HCT116 (cell line): ENCODE data around the gene CC2D1A.

Source experiments
- CEBPB ChIP-seq: IDR thresholded peaks from 2 replicates; pipeline ENCODE4 v1.6.1; 2012; ENCODE audit warnings: low read depth
- CTCF ChIP-seq, 3 experiments: fragments of 200-600 bp in 1 of 3; sonication (generic) in 1 of 3; IDR thresholded peaks in 2 of 3; conservative IDR thresholded peaks in 1 of 3; 2 replicates each; pipeline ENCODE4 v1.5.1; 2012 to 2017; ENCODE audit warnings: low read depth in 2 of 3, low read length in 2 of 3, antibody characterized with exemption in 1 of 3, borderline replicate concordance in 1 of 3, control low read depth in 1 of 3, mild to moderate bottlenecking in 1 of 3, mixed read lengths in 1 of 3, mixed run types in 1 of 3, moderate library complexity in 1 of 3; ENCODE audit not compliant: insufficient read depth in 1 of 3
- EZH2 ChIP-seq: fragments of 200-600 bp; sonication (generic); IDR thresholded peaks from 2 replicates; pipeline ENCODE4 v1.6.1; 2017; ENCODE audit warnings: antibody characterized with exemption, mixed run types
- EZH2phosphoT487 ChIP-seq: fragments of 200-600 bp; IDR thresholded peaks from 2 replicates; pipeline ENCODE4 v1.6.1; 2018; ENCODE audit warnings: antibody characterized with exemption, borderline replicate concordance
- FOSL1 ChIP-seq: IDR thresholded peaks from 2 replicates; pipeline ENCODE4 v1.6.1; 2012; ENCODE audit warnings: low read depth
- JUND ChIP-seq: IDR thresholded peaks from 2 replicates; pipeline ENCODE4 v1.6.1; 2012
- MAX ChIP-seq: IDR thresholded peaks from 2 replicates; pipeline ENCODE4 v1.6.1; 2012
- POLR2A ChIP-seq: IDR thresholded peaks from 2 replicates; pipeline ENCODE4 v1.7.0; 2011; ENCODE audit warnings: borderline replicate concordance; ENCODE audit not compliant: insufficient read depth, insufficient read length; ENCODE audit errors: extremely low read depth
- POLR2AphosphoS5 ChIP-seq: IDR thresholded peaks from 2 replicates; pipeline ENCODE4 v1.6.1; 2011; ENCODE audit warnings: mild to moderate bottlenecking, low read depth, low read length, moderate library complexity
- RAD21 ChIP-seq: IDR thresholded peaks from 2 replicates; pipeline ENCODE4 v1.6.1; 2012; ENCODE audit warnings: low read depth, mild to moderate bottlenecking
- SP1 ChIP-seq: IDR thresholded peaks from 2 replicates; pipeline ENCODE4 v1.6.1; 2012; ENCODE audit warnings: low read depth
- ZNF274 ChIP-seq: fragments of 200-500 bp; sonication (Bioruptor generic); IDR thresholded peaks from 2 replicates; pipeline ENCODE4 v1.6.1; 2014; ENCODE audit warnings: mild to moderate bottlenecking, low read depth, low read length, inconsistent platforms

DNA sequence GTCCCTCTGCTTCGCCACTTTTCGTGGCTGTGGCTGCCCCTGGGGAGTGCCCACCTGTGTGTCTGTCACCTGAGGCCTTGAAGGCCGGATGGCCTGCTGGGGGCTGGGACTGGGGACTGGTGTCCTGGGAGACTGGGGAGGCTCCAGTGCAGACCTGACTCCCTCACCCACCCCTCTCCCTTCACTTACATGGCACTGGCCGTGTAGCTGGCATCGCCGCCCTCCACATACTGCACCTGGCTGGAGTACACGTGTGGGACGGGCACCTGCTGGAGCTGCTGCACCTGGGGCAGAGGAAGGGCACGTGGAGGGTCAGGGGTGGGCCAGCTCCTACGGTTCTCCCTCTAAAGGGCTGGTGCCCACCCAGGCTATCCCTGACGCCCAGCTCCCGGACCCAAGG lies 71.8 kb downstream of the CC2D1A start:
- TF ChIP-seq CTCF (IDR thresholded peaks at IDR 0.05 in 2 of 3, conservative IDR thresholded peaks at IDR 0.05 in 1 of 3; ENCODE audit: borderline replicate concordance in 1 of 3, insufficient read depth in 1 of 3, low read depth in 2 of 3, low read length in 2 of 3) (no peak), POLR2A (no peak), EZH2 (no peak), CEBPB (no peak), EZH2phosphoT487 (no peak), MAX (no peak), FOSL1 (no peak), SP1 (no peak), RAD21 (no peak), POLR2AphosphoS5 (no peak), JUND (no peak), ZNF274 (no peak)
